GM12875 (cell line): ENCODE data around the gene ZNF593OS.

Source experiments
- H3K4me3 ChIP-seq: one replicate; pipeline ENCODE4 v1.5.1; 2011; ENCODE audit warnings: low read depth, low read length, control low read depth
- TF ChIP-seq, protein P1 (sequence below): IDR thresholded peaks from 2 replicates; pipeline ENCODE4 v1.5.1; 2011; ENCODE audit warnings: low read depth, mild to moderate bottlenecking, control low read depth, inconsistent platforms, low read length, moderate library complexity, borderline replicate concordance; ENCODE audit not compliant: insufficient read depth

The ZNF593OS gene

DNA sequence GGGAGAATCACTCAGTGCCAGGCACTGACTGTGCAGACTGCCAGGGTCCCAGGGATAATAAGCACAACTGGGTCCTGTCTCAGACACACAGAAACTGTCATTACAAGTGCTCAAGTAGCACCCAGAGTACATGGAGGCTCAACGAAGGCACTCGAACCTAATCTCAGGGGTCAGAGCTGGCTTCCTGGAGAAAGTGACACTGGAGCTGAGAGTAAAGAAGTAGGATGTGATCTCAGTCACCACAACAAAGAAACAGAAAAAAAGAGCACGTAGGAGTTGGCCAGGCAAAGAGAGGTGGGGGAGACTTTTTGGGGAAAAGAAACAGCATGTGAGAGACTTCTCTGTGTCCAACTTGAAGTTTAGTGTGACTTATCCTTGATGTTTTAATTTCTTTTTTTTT lies 20.1 kb upstream of the ZNF593OS start:
- TF ChIP-seq, protein P1, sequence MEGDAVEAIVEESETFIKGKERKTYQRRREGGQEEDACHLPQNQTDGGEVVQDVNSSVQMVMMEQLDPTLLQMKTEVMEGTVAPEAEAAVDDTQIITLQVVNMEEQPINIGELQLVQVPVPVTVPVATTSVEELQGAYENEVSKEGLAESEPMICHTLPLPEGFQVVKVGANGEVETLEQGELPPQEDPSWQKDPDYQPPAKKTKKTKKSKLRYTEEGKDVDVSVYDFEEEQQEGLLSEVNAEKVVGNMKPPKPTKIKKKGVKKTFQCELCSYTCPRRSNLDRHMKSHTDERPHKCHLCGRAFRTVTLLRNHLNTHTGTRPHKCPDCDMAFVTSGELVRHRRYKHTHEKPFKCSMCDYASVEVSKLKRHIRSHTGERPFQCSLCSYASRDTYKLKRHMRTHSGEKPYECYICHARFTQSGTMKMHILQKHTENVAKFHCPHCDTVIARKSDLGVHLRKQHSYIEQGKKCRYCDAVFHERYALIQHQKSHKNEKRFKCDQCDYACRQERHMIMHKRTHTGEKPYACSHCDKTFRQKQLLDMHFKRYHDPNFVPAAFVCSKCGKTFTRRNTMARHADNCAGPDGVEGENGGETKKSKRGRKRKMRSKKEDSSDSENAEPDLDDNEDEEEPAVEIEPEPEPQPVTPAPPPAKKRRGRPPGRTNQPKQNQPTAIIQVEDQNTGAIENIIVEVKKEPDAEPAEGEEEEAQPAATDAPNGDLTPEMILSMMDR: no peak
- H3K4me3 ChIP-seq: no peak overlapping the region

DNA sequence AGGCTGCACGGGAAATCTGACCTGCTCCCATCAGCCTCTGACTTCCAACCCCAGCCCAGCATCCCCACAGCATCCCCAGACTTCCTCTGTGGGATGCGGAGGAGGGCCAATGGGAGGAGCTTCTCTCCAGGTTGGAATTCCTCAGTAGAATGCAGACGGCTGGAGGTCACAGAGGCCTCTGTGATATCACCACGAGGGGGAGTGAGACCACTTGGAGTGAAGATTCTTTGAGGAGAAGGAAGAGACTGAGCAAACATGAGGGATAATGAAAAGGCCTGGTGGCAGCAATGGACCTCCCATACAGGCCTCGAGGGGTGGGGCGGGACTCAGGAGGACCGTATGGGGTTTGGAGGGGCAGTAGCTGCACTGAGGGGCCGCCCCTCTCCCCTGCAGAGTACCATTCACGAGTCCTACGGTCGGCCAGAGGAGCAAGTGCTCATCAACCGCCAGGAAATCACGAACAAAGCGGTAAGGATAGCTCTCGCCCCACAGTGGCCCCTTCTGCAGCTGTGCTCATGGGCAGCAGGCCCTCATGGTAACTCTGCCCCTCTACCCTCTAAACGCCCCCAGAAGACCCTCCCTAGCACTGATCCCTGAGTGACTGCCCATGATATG lies 18.8 kb upstream of the ZNF593OS start, which contains the start of gene CATSPER4:
Gene CATSPER4 (plus strand): TSS at position 230 of the 615 bp plus-strand sequence. CDS start 26 bp downstream, at position 256.
- TF ChIP-seq, protein P1: peak; percentile 19; the same call in 1 of the 2 replicates
- no peak within 1 kb of the TSS for H3K4me3 ChIP-seq

DNA sequence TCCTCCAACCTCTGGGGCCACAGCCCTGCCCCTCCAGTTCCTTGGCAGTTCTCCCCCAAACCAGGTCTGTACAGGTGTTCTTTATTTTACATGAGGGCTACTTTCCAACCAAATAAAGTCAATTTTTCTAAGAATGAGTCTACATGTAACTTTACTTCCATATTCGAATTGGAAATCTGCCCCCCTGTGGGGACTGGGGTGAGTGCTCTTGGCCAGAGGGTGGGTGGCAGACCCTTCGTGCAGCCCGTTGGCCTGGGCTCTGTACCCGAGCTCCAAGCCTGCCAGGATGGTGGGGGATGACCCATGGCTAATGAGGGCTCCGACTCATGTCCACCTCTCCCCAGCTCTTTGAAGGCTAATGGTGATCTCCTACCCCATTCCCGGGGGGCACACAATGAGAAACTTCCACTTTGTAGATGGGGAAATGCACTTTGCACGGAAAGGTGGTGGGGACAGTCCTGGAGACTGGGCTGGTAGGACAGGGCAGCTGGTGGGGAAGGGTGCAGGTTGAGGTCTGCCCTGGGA lies 18.2 kb upstream of the ZNF593OS start:
- TF ChIP-seq, protein P1: no peak
- H3K4me3 ChIP-seq: no peak overlapping the region

DNA sequence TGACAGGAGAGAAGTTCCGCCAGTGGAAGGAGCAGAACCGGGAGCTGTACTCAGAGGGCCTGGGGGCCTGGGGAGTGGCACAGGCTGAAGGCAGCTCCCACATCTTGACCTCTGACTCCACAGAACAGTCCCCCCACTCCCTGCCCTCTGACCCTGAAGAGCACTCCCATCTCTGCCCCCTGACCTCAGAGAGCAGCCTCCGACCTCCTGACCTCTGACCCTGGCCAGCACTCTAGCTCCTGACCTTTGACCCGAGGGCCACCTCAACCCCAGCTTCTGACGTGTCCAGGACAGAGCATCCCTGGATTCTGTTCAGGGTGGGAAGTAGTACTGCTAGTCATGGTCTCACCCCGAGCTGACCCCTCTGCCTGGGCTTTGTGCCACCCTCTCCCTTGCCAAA lies 17.7 kb upstream of the ZNF593OS start:
- H3K4me3 ChIP-seq: no peak overlapping the region

DNA sequence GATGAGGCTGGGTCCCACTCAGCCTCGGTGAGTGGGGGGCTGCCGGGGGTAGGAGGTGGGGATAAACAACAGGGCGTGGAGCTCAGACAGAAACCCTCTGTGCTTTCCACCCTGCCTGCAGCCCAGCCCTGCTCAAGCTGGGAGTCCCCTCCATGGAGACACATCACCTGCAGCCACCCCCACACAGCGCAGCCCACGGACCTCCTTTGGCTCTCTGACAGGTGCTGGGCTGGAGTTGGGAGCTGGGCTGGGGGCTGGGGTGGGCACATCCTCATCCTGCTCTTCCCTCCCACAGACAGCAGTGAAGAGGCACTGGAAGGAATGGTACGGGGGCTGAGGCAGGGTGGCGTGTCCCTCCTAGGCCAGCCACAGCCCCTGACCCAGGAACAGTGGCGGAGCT lies 16.8 kb upstream of the ZNF593OS start:
- no peak overlapping the region for H3K4me3 ChIP-seq
- TF ChIP-seq, protein P1: no peak

More for the DNA sequence above, 17.7 kb upstream of the ZNF593OS start:
- TF ChIP-seq, protein P1: no peak

DNA sequence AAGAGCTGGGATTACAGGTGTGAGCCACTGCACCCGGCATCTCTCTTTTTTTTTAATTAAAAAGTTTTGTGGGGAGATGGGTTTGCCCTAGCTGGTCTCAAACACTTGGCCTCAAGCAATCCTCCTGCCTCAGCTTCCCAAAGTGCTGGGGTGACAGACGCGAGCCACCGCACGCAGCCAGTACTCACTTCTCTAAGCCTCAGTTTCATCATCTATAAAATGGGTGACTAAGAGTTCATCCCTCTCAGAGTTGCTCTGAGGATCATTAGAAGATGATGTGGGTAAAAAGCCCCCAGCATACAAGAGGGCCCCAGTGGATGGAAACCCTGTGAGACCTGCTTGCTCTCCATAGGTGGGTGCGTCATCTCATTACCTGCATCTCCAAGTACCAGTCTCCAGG lies 16.2 kb upstream of the ZNF593OS start:
- H3K4me3 ChIP-seq: no peak overlapping the region
- TF ChIP-seq, protein P1: no peak

DNA sequence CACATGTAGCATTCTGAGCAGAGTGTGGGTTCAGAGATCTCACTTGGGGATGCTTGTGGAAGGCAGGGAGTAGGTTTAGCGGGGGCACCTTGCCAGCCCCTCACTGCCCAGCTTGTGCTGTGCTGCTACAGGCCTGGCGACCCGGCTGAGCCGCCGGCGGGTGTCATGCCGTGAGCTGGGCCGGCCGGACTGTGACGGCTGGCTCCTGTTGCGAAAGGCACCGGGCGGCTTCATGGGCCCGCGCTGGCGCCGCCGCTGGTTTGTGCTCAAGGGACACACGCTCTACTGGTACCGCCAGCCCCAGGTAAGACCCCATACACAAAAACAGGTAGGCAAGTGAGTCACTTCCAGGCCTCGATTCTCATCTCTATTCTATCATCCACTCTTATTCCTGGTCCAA lies 13.3 kb upstream of the ZNF593OS start:
- no peak overlapping the region for H3K4me3 ChIP-seq
- TF ChIP-seq, protein P1: no peak
